Stomach (tissue), 4 donors: ENCODE results near the gene OR51S1.

Source experiments
- CTCF ChIP-seq, 7 experiments: fragments of 450-650 bp in 4 of 7; fragments of 200-600 bp in 3 of 7; sonication (generic) in 3 of 7; IDR thresholded peaks; one replicate each; pipeline ENCODE4 v1.5.1; 2016 to 2019; ENCODE audit warnings: antibody characterized with exemption in 7 of 7, control low read depth in 2 of 7, mild to moderate bottlenecking in 1 of 7
- EP300 ChIP-seq: sonication (generic); formaldehyde crosslinking; IDR thresholded peaks from one replicate; pipeline ENCODE4 v1.6.1; 2017; ENCODE audit warnings: antibody characterized with exemption
- POLR2AphosphoS5 ChIP-seq, 3 donors: sonication (generic); formaldehyde crosslinking; IDR thresholded peaks; one replicate each; pipeline ENCODE4 v1.6.1; 2016; ENCODE audit warnings: antibody characterized with exemption in 3 of 3

GRCh38 chr11:4887591-4887990, 38.6 kb upstream of the OR51S1 start:
- no peak for TF ChIP-seq CTCF (IDR thresholded peaks at IDR 0.05)
- no peak for TF ChIP-seq EP300
- no peak for TF ChIP-seq POLR2AphosphoS5 (IDR thresholded peaks at IDR 0.05)
